Measurements from ENCODE around the gene KREMEN2.

The KREMEN2 gene

GRCh38 chr16:2966043-2966807 lies 2.1 kb downstream of the KREMEN2 start:
- TF ChIP-seq CTCF (IDR thresholded peaks at IDR 0.05; ENCODE audit: insufficient read depth, low read depth, low read length, missing control alignments), result no peak
- no peak for DNase-seq (ENCODE audit: low read depth)

DNA sequence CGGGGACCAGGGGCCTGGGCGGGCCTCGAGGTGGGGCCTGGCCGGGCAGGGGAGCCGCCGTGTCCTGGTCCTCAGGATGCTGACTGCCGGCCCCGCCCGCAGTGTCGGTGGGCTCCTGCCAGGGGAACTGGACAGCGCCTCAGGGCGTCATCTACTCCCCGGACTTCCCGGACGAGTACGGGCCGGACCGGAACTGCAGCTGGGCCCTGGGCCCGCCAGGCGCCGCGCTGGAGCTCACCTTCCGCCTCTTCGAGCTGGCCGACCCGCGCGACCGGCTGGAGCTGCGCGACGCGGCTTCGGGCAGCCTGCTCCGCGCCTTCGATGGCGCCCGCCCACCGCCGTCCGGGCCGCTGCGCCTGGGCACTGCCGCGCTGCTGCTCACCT lies 2.7 kb downstream of the KREMEN2 start:
- no peak overlapping the region for H3K4me3 ChIP-seq (ENCODE audit: low read depth, low read length)
- DNase-seq (ENCODE audit: low read depth), result no peak
- TF ChIP-seq CTCF (IDR thresholded peaks at IDR 0.05; ENCODE audit: insufficient read depth, low read depth, low read length, missing control alignments), result no peak

More at GRCh38 chr16:2966043-2966807, 2.1 kb downstream of the KREMEN2 start:
- no peak overlapping the region for H3K4me3 ChIP-seq (ENCODE audit: low read depth, low read length)

- no peak overlapping the region for H3K4me3 ChIP-seq (ENCODE audit: low read depth, low read length)
- no peak for DNase-seq (ENCODE audit: low read depth)
- TF ChIP-seq CTCF (IDR thresholded peaks at IDR 0.05; ENCODE audit: insufficient read depth, low read depth, low read length, missing control alignments), result no peak
Measured at GRCh38 chr16:2967211-2967631, 3.1 kb downstream of the KREMEN2 start.

DNA sequence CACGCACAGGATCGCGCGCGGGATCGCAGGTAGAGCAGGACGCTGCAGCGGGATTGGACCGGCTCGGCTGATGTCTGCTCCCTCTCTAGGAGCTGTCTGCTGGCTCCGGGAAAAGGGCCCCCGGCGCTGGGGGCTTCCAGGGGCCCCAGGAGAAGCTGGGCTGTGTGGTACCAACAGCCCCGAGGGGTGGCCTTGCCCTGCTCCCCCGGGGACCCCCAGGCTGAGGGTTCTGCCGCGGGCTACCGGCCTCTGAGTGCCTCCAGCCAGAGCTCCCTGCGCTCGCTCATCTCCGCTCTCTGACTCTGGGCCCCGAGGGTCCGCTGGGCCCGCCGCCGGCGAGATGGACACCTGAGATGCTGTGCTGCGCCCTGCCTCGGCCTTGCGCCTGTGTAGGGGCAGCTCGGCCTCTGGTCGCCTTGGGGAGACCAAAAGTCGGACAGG lies 3.7 kb downstream of the KREMEN2 start:
- H3K4me3 ChIP-seq (ENCODE audit: low read depth, low read length), result no peak overlapping the region
- no peak for TF ChIP-seq CTCF (IDR thresholded peaks at IDR 0.05; ENCODE audit: insufficient read depth, low read depth, low read length, missing control alignments)
- DNase-seq (ENCODE audit: low read depth), result no peak

- peak; percentile 71 for DNase-seq (ENCODE audit: low read depth)
- TF ChIP-seq CTCF (IDR thresholded peaks at IDR 0.05; ENCODE audit: insufficient read depth, low read depth, low read length, missing control alignments), result no peak
- H3K4me3 ChIP-seq (ENCODE audit: low read depth, low read length), result peak overlapping the region; percentile 44
Measured at GRCh38 chr16:2968368-2968737, 4.3 kb downstream of the KREMEN2 start.

GRCh38 chr16:2968738-2969544 lies 4.9 kb downstream of the KREMEN2 start, which contains the start of gene PAQR4:
Gene PAQR4, plus strand, starts transcription at chr16:2969348. Its CDS starts 327 bp downstream, at chr16:2969675.
- TF ChIP-seq CTCF (IDR thresholded peaks at IDR 0.05; ENCODE audit: insufficient read depth, low read depth, low read length, missing control alignments), result no peak
- H3K4me3 ChIP-seq (ENCODE audit: low read depth, low read length), result peak within 1 kb of the TSS; percentile 76
- DNase-seq (ENCODE audit: low read depth), result peak; percentile 95

All from GM12865 (cell line).